ENCODE data around the gene ZNF558. TPM values are rescaled to one million over a fixed set of nuclear protein-coding genes. Genes with fewer than 3 reads are reported as not detected.

ZNF558 gene
- polyA plus RNA-seq, 1 of the 3 experiments (the other 2 are of a cell fraction) = 22.5 TPM

DNA sequence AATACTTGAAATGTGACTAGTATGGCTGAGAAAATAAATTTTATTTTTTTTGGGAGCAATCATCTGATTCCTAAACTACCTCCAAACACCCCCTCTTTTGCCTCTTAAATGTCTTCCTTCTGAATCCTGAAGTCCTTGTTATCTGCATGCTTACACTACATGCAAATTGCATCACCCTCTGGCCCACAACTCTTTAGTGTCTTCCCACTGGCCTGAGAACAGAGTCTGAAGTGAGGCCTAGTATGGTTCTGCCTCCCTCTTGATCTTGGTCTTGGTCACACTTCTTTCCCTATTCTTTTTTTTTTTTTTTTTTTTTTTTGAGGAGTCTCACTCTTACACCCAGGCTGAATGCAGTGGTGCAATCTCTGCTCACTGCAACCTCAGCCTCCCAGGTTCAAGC is 4.8 kb downstream of the ZNF558 start:
- H3K27ac ChIP-seq (ENCODE audit: low read depth in 2 of 2, low read length in 1 of 2) = no peak overlapping the region
- TF ChIP-seq RAD21 (IDR thresholded peaks at IDR 0.05; ENCODE audit: low read length) (no peak), GATA2 (CRISPR knock-in tag; IDR thresholded peaks at IDR 0.05) (no peak), NFIC (IDR thresholded peaks at IDR 0.05; ENCODE audit: borderline replicate concordance) (no peak), FOXM1 (IDR thresholded peaks at IDR 0.05; ENCODE audit: low read depth) (no peak), RCOR1 (IDR thresholded peaks at IDR 0.05; ENCODE audit: low read length) (no peak), SIN3A (IDR thresholded peaks at IDR 0.05; ENCODE audit: borderline replicate concordance, low read depth, low read length) (no peak), SMC3 (IDR thresholded peaks at IDR 0.05; ENCODE audit: low read depth, low read length) (no peak), FOSL2 (IDR thresholded peaks at IDR 0.05; ENCODE audit: borderline replicate concordance, low read depth) (no peak), RFX5 (IDR thresholded peaks at IDR 0.05; ENCODE audit: low read length) (no peak), GABPA (IDR thresholded peaks at IDR 0.05; ENCODE audit: low read depth) (no peak), TAF1 (IDR thresholded peaks at IDR 0.05; ENCODE audit: borderline replicate concordance, low read depth, low read length) (no peak), CHD2 (IDR thresholded peaks at IDR 0.05; ENCODE audit: low read length, partially characterized antibody) (no peak), RXRA (IDR thresholded peaks at IDR 0.05; ENCODE audit: borderline replicate concordance, low read depth) (no peak)
- TF ChIP-seq, protein P1, sequence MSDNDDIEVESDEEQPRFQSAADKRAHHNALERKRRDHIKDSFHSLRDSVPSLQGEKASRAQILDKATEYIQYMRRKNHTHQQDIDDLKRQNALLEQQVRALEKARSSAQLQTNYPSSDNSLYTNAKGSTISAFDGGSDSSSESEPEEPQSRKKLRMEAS (IDR thresholded peaks at IDR 0.05; ENCODE audit: low read depth) = no peak
- TF ChIP-seq, protein P2, sequence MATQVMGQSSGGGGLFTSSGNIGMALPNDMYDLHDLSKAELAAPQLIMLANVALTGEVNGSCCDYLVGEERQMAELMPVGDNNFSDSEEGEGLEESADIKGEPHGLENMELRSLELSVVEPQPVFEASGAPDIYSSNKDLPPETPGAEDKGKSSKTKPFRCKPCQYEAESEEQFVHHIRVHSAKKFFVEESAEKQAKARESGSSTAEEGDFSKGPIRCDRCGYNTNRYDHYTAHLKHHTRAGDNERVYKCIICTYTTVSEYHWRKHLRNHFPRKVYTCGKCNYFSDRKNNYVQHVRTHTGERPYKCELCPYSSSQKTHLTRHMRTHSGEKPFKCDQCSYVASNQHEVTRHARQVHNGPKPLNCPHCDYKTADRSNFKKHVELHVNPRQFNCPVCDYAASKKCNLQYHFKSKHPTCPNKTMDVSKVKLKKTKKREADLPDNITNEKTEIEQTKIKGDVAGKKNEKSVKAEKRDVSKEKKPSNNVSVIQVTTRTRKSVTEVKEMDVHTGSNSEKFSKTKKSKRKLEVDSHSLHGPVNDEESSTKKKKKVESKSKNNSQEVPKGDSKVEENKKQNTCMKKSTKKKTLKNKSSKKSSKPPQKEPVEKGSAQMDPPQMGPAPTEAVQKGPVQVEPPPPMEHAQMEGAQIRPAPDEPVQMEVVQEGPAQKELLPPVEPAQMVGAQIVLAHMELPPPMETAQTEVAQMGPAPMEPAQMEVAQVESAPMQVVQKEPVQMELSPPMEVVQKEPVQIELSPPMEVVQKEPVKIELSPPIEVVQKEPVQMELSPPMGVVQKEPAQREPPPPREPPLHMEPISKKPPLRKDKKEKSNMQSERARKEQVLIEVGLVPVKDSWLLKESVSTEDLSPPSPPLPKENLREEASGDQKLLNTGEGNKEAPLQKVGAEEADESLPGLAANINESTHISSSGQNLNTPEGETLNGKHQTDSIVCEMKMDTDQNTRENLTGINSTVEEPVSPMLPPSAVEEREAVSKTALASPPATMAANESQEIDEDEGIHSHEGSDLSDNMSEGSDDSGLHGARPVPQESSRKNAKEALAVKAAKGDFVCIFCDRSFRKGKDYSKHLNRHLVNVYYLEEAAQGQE (IDR thresholded peaks at IDR 0.05; ENCODE audit: low read depth, low read length) = no peak
- TF ChIP-seq, protein P3, sequence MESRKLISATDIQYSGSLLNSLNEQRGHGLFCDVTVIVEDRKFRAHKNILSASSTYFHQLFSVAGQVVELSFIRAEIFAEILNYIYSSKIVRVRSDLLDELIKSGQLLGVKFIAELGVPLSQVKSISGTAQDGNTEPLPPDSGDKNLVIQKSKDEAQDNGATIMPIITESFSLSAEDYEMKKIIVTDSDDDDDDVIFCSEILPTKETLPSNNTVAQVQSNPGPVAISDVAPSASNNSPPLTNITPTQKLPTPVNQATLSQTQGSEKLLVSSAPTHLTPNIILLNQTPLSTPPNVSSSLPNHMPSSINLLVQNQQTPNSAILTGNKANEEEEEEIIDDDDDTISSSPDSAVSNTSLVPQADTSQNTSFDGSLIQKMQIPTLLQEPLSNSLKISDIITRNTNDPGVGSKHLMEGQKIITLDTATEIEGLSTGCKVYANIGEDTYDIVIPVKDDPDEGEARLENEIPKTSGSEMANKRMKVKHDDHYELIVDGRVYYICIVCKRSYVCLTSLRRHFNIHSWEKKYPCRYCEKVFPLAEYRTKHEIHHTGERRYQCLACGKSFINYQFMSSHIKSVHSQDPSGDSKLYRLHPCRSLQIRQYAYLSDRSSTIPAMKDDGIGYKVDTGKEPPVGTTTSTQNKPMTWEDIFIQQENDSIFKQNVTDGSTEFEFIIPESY (IDR thresholded peaks at IDR 0.05; ENCODE audit: borderline replicate concordance, low read depth) = no peak
- TF ChIP-seq, protein P4, sequence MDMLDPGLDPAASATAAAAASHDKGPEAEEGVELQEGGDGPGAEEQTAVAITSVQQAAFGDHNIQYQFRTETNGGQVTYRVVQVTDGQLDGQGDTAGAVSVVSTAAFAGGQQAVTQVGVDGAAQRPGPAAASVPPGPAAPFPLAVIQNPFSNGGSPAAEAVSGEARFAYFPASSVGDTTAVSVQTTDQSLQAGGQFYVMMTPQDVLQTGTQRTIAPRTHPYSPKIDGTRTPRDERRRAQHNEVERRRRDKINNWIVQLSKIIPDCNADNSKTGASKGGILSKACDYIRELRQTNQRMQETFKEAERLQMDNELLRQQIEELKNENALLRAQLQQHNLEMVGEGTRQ (IDR thresholded peaks at IDR 0.05; ENCODE audit: borderline replicate concordance, low read depth, low read length) = no peak
- TF ChIP-seq, protein P5, sequence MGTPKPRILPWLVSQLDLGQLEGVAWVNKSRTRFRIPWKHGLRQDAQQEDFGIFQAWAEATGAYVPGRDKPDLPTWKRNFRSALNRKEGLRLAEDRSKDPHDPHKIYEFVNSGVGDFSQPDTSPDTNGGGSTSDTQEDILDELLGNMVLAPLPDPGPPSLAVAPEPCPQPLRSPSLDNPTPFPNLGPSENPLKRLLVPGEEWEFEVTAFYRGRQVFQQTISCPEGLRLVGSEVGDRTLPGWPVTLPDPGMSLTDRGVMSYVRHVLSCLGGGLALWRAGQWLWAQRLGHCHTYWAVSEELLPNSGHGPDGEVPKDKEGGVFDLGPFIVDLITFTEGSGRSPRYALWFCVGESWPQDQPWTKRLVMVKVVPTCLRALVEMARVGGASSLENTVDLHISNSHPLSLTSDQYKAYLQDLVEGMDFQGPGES (IDR thresholded peaks at IDR 0.05; ENCODE audit: low read depth, low read length) = no peak
- TF ChIP-seq, protein P6, sequence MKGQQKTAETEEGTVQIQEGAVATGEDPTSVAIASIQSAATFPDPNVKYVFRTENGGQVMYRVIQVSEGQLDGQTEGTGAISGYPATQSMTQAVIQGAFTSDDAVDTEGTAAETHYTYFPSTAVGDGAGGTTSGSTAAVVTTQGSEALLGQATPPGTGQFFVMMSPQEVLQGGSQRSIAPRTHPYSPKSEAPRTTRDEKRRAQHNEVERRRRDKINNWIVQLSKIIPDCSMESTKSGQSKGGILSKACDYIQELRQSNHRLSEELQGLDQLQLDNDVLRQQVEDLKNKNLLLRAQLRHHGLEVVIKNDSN (IDR thresholded peaks at IDR 0.05; ENCODE audit: borderline replicate concordance, low read depth) = no peak
- no peaks in the 10 kb centered on the region for H3K27me3 ChIP-seq (ENCODE audit: insufficient read depth)
- no peak overlapping the region for H2AFZ ChIP-seq (ENCODE audit: low read depth)
- no peak overlapping the region for H3K4me2 ChIP-seq
- no peaks in the 10 kb centered on the region for H4K20me1 ChIP-seq (ENCODE audit: insufficient read depth)
- POLR2A ChIA-PET = no interaction called here
- H3K4me3 ChIP-seq (ENCODE audit: low read depth in 2 of 2, low read length in 1 of 2) = no peak overlapping the region
- no peaks in the 10 kb centered on the region for H3K79me2 ChIP-seq (ENCODE audit: insufficient read depth)
- H3K9me2 ChIP-seq = no peaks in the 10 kb centered on the region
- peaks cover 26% of the 10 kb centered on the region in 2 experiments for H3K36me3 ChIP-seq (replicated peaks in 1 of 2; ENCODE audit: control insufficient read depth in 1 of 2, insufficient read depth in 2 of 2, low read length in 1 of 2)
- no peak for DNase-seq
- H3F3A ChIP-seq (replicated peaks; ENCODE audit: insufficient read depth) = no peaks in the 10 kb centered on the region
- H3K4me1 ChIP-seq (ENCODE audit: control insufficient read depth in 1 of 2, insufficient read depth in 2 of 2, low read depth in 1 of 2, low read length in 1 of 2) = peaks cover 5 to 6% of the 10 kb centered on the region in 2 experiments; a peak in 2 of 4 replicates
- no peak overlapping the region for H3K9ac ChIP-seq
- H3K9me3 ChIP-seq = no peaks in the 10 kb centered on the region
- CTCF ChIA-PET = interaction anchor here (1.5 kb wide), 1 partner anchor 13 kb away, joined by 6 read pairs; no protein-coding TSS in a partner anchor
